Gastrocnemius medialis (tissue), 4 donors: Measurements from ENCODE around the gene ATP11A.

ENCODE experiments used
- CTCF ChIP-seq, 5 experiments: fragments of 450-650 bp in 3 of 5; fragments of 200-600 bp in 2 of 5; sonication (generic) in 2 of 5; IDR thresholded peaks in 4 of 5; conservative IDR thresholded peaks in 1 of 5; 1 replicate in 4 of 5; 2 replicates in 1 of 5; pipeline ENCODE4 v1.5.1; 2016 to 2019; ENCODE audit warnings: antibody characterized with exemption in 5 of 5, mild to moderate bottlenecking in 3 of 5, moderate library complexity in 3 of 5
- POLR2A ChIP-seq, 2 donors: fragments of 450-650 bp; IDR thresholded peaks; one replicate each; pipeline ENCODE4 v1.6.1; 2017; ENCODE audit warnings: antibody characterized with exemption in 2 of 2, mild to moderate bottlenecking in 2 of 2, moderate library complexity in 2 of 2

- TF ChIP-seq POLR2A (IDR thresholded peaks at IDR 0.05) (no peak), CTCF (IDR thresholded peaks at IDR 0.05 in 4 of 5, conservative IDR thresholded peaks at IDR 0.05 in 1 of 5) (no peak)
Observed at GRCh38 chr13:112905990-112906641, 216.3 kb downstream of the ATP11A start.
